NCI-H446 (cell line): ENCODE measurements around the gene AOAH.

Source experiments
- DNase-seq, 2 experiments: peaks; one replicate each; lab custom pipeline; 2025; lab: John Stamatoyannopoulos, UW

The AOAH gene

GRCh38 chr7:36723951-36724664, at the start of gene AOAH:
Gene AOAH (minus strand): TSS chr7:36724494. CDS start chr7:36724148, 346 bp downstream.
- DNase-seq: no peak

- no peak for DNase-seq
Observed at GRCh38 chr7:36766451-36766850, 42.2 kb upstream of the AOAH start.

- DNase-seq: no peak
Observed at GRCh38 chr7:36765605-36766004, 41.3 kb upstream of the AOAH start.

GRCh38 chr7:36764929-36765328, 40.6 kb upstream of the AOAH start:
- no peak for DNase-seq

- DNase-seq: no peak
Observed at GRCh38 chr7:36763132-36763816, 39.0 kb upstream of the AOAH start.

- no peak for DNase-seq
Observed at GRCh38 chr7:36762394-36762793, 38.1 kb upstream of the AOAH start.

- DNase-seq: no peak
Observed at GRCh38 chr7:36761835-36762234, 37.5 kb upstream of the AOAH start.

GRCh38 chr7:36760856-36761762, 36.8 kb upstream of the AOAH start:
- DNase-seq: no peak

- DNase-seq: peak in 1 of 2 experiments; percentile 35
Observed at GRCh38 chr7:36758879-36759278, 34.6 kb upstream of the AOAH start.

GRCh38 chr7:36755484-36755883, 31.2 kb upstream of the AOAH start:
- DNase-seq: no peak

GRCh38 chr7:36752026-36752711, 27.9 kb upstream of the AOAH start:
- no peak for DNase-seq

- DNase-seq: no peak
Observed at GRCh38 chr7:36750451-36750850, 26.2 kb upstream of the AOAH start.

GRCh38 chr7:36749282-36749960, 25.1 kb upstream of the AOAH start:
- DNase-seq: no peak

- DNase-seq: no peak
Observed at GRCh38 chr7:36748017-36748487, 23.8 kb upstream of the AOAH start.

- no peak for DNase-seq
Observed at GRCh38 chr7:36747280-36748016, 23.2 kb upstream of the AOAH start.

- DNase-seq: no peak
Observed at GRCh38 chr7:36746347-36746746, 22.1 kb upstream of the AOAH start.

- no peak for DNase-seq
Observed at GRCh38 chr7:36742911-36743775, 18.8 kb upstream of the AOAH start.

GRCh38 chr7:36741866-36742265, 17.6 kb upstream of the AOAH start:
- peak in 1 of 2 experiments; percentile 28 for DNase-seq

- no peak for DNase-seq
Observed at GRCh38 chr7:36739351-36739750, 15.1 kb upstream of the AOAH start.

GRCh38 chr7:36736899-36737211, 12.6 kb upstream of the AOAH start:
- no peak for DNase-seq
